Fibroblast of lung (primary cell): ENCODE measurements around the gene KCTD16. TPM values are rescaled to one million over a fixed set of nuclear protein-coding genes. Genes with fewer than 3 reads are reported as not detected.
A peak's percentile ranks its signal among the peaks of the same experiment; 100 is the strongest.

Source experiments
- DNase-seq, 2 donors: peaks; one replicate each; pipeline versions ENCODE4 v3.0.0 to v3.0.0-alpha.2; 2010; ENCODE audit warnings: low read depth in 2 of 2
- H2AFZ ChIP-seq: 2 replicates; pipeline ENCODE4 v1.5.1; 2012; ENCODE audit warnings: low read length, control low read depth, inconsistent platforms
- H3K27ac ChIP-seq: 2 replicates; pipeline ENCODE4 v1.5.1; 2011; ENCODE audit warnings: low read length, control low read depth; ENCODE audit not compliant: insufficient read depth
- H3K27me3 ChIP-seq: 2 replicates; pipeline ENCODE4 v1.5.1; 2011; ENCODE audit warnings: mild to moderate bottlenecking, low read length; ENCODE audit not compliant: control insufficient read depth, insufficient read depth
- H3K36me3 ChIP-seq: 2 replicates; pipeline ENCODE4 v1.5.1; 2011; ENCODE audit warnings: low read length; ENCODE audit not compliant: control insufficient read depth, insufficient read depth
- H3K4me1 ChIP-seq: 2 replicates; pipeline ENCODE4 v1.5.1; 2011; ENCODE audit warnings: low read length; ENCODE audit not compliant: control insufficient read depth, insufficient read depth; ENCODE audit errors: extremely low read depth
- H3K4me2 ChIP-seq: 2 replicates; pipeline ENCODE4 v1.5.1; 2011; ENCODE audit warnings: low read length, control low read depth; ENCODE audit not compliant: insufficient read depth; ENCODE audit errors: extremely low read depth
- H3K4me3 ChIP-seq, 4 experiments: fragments of 200-600 bp in 1 of 4; sonication (generic) in 1 of 4; replicated peaks in 1 of 4; 2 replicates each; pipeline ENCODE4 v1.5.1; 2011 to 2016; ENCODE audit warnings: low read length in 4 of 4, low read depth in 3 of 4, mild to moderate bottlenecking in 3 of 4, control low read depth in 2 of 4, inconsistent platforms in 1 of 4, mixed read lengths in 1 of 4; ENCODE audit not compliant: insufficient read depth in 1 of 4; ENCODE audit errors: control extremely low read depth in 1 of 4
- H3K79me2 ChIP-seq: 2 replicates; pipeline ENCODE4 v1.5.1; 2012; ENCODE audit warnings: mild to moderate bottlenecking, low read length, inconsistent platforms; ENCODE audit not compliant: control insufficient read depth, insufficient read depth
- H3K9ac ChIP-seq: 2 replicates; pipeline ENCODE4 v1.5.1; 2011; ENCODE audit warnings: mild to moderate bottlenecking, low read length, control low read depth; ENCODE audit not compliant: insufficient read depth
- H3K9me3 ChIP-seq: 2 replicates; pipeline ENCODE4 v1.5.1; 2012; ENCODE audit warnings: low read depth, low read length; ENCODE audit not compliant: control insufficient read depth, insufficient read depth
- H4K20me1 ChIP-seq: 2 replicates; pipeline ENCODE4 v1.5.1; 2011; ENCODE audit warnings: low read length; ENCODE audit not compliant: control insufficient read depth, insufficient read depth; ENCODE audit errors: extremely low read depth
- CTCF ChIP-seq, 2 donors: IDR thresholded peaks in 1 of 2; conservative IDR thresholded peaks in 1 of 2; 1 replicate in 1 of 2; 2 replicates in 1 of 2; pipeline ENCODE4 v1.5.1; 2011 to 2012; ENCODE audit warnings: low read length in 2 of 2, control low read depth in 1 of 2, inconsistent platforms in 1 of 2, low read depth in 1 of 2, mild to moderate bottlenecking in 1 of 2
- EZH2 ChIP-seq: IDR thresholded peaks from 2 replicates; pipeline ENCODE4 v1.5.1; 2012; ENCODE audit warnings: low read length, control low read depth, mild to moderate bottlenecking; ENCODE audit errors: missing control alignments
- polyA plus RNA-seq, 2 donors: library from polyadenylated mRNA; depleted of rRNA in 1 of 2; stranded (reverse) in 1 of 2; unstranded in 1 of 2; fragments of >200 nt; gene quantifications; 2 replicates each; pipeline ENCODE4 v1.2.1, GENCODE V29; 2011 to 2012; ENCODE audit warnings: missing spikeins in 1 of 2
- total RNA-seq: library from RNA; depleted of rRNA; stranded (reverse); fragments of >200 nt; gene quantifications from 2 replicates; pipeline ENCODE4 v1.2.1, GENCODE V29; 2014

KCTD16 gene
- total and polyA plus RNA-seq, 2 donors (not counting 1 experiment from before 2014, with no cell fraction given) = 0.32 to 1.2 TPM

- H3K4me3 ChIP-seq = no peak overlapping the region
- H3K27me3 ChIP-seq = no peaks in the 10 kb centered on the region
- H4K20me1 ChIP-seq = no peaks in the 10 kb centered on the region
- no peak for DNase-seq
- H3K9me3 ChIP-seq = no peaks in the 10 kb centered on the region
- H3K27ac ChIP-seq = no peak overlapping the region
- peaks cover 3% of the 10 kb centered on the region for H3K4me1 ChIP-seq
- no peak for TF ChIP-seq EZH2
- no peak for TF ChIP-seq CTCF (conservative IDR thresholded peaks at IDR 0.05 in 1 of 2, IDR thresholded peaks at IDR 0.05 in 1 of 2; ENCODE audit: low read depth in 1 of 2, low read length in 2 of 2)
- H2AFZ ChIP-seq = no peak overlapping the region
- no peaks in the 10 kb centered on the region for H3K36me3 ChIP-seq
- no peaks in the 10 kb centered on the region for H3K79me2 ChIP-seq
- no peak overlapping the region for H3K9ac ChIP-seq
- H3K4me2 ChIP-seq = no peak overlapping the region
Observed at GRCh38 chr5:144122641-144123040, 48.0 kb upstream of the KCTD16 start.

- Histone ChIP-seq H3K4me2 (no peak overlapping the region), H3K9ac (no peak overlapping the region), H4K20me1 (no peaks in the 10 kb centered on the region), H2AFZ (peak overlapping the region; percentile 15), H3K4me1 (peaks cover 3% of the 10 kb centered on the region), H3K27me3 (no peaks in the 10 kb centered on the region), H3K36me3 (no peaks in the 10 kb centered on the region), H3K4me3 (no peak overlapping the region), H3K27ac (no peak overlapping the region), H3K79me2 (no peaks in the 10 kb centered on the region), H3K9me3 (no peaks in the 10 kb centered on the region)
- TF ChIP-seq CTCF (conservative IDR thresholded peaks at IDR 0.05 in 1 of 2, IDR thresholded peaks at IDR 0.05 in 1 of 2; ENCODE audit: low read depth in 1 of 2, low read length in 2 of 2) = no peak
- no peak for TF ChIP-seq EZH2
- DNase-seq = peak; percentile 27 to 71
Observed at GRCh38 chr5:144125163-144125726, 45.4 kb upstream of the KCTD16 start.

- H3K4me2 ChIP-seq = no peak overlapping the region
- DNase-seq = no peak
Observed at GRCh38 chr5:144126707-144127106, 44.0 kb upstream of the KCTD16 start.

More at GRCh38 chr5:144126707-144127106, 44.0 kb upstream of the KCTD16 start:
- Histone ChIP-seq H4K20me1 (no peaks in the 10 kb centered on the region), H3K27ac (no peak overlapping the region), H3K79me2 (no peaks in the 10 kb centered on the region), H2AFZ (no peak overlapping the region), H3K4me1 (peaks cover 3% of the 10 kb centered on the region), H3K9ac (no peak overlapping the region), H3K27me3 (no peaks in the 10 kb centered on the region), H3K36me3 (no peaks in the 10 kb centered on the region), H3K9me3 (no peaks in the 10 kb centered on the region), H3K4me3 (no peak overlapping the region)
- TF ChIP-seq EZH2 (no peak), CTCF (conservative IDR thresholded peaks at IDR 0.05 in 1 of 2, IDR thresholded peaks at IDR 0.05 in 1 of 2; ENCODE audit: low read depth in 1 of 2, low read length in 2 of 2) (no peak)
